Epithelial cell of alveolus of lung (primary cell): ENCODE results near the gene SRP54. TPM values are rescaled to one million over a fixed set of nuclear protein-coding genes. Genes with fewer than 3 reads are reported as not detected.

Source experiments
- total RNA-seq: library from RNA; depleted of rRNA; stranded (reverse); fragments of >200 nt; gene quantifications from 2 replicates; pipeline ENCODE4 v1.2.1, GENCODE V29; 2015

The SRP54 gene
- 48.8 and 68.9 TPM in 2 replicates for total RNA-seq

DNA sequence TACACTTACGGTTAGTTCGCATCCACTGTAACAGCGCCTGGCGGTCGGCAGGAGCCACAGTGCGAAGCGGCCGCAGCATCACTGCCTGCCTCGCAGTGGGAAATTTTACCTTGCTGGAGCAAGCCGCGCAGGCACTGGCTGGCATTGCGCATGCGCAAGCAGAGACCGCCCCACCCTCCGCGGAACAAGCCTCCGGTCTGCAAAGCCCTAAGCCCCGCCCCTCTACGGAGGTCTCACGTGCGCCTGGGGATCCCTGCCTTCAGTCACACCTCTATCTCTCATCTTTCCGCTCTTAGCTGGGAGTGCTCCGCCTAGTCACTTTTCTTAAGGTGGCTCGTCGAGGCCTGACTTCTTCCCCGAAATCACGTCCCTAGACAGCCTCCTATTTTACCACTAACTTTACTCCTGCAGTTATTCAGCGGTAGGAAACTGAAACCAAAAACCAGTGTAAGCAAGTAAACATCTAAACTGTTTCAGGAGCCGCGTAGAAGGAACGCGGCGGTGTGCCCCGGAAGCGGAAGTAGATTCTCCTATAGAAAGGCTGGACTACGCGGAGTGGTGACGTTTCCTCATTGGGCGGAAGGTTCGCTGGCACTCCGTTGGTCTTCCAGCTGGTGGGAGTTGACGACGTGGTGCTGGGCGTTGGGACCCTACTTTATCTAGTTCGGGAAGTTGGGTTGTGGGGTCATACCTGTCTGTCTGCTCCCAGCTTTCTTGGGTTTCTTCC is at the start of gene SRP54:
SRP54 (plus strand) TSS at position 572 of the 727 bp plus-strand sequence. CDS start 13,718 bp downstream, outside the sequence.

DNA sequence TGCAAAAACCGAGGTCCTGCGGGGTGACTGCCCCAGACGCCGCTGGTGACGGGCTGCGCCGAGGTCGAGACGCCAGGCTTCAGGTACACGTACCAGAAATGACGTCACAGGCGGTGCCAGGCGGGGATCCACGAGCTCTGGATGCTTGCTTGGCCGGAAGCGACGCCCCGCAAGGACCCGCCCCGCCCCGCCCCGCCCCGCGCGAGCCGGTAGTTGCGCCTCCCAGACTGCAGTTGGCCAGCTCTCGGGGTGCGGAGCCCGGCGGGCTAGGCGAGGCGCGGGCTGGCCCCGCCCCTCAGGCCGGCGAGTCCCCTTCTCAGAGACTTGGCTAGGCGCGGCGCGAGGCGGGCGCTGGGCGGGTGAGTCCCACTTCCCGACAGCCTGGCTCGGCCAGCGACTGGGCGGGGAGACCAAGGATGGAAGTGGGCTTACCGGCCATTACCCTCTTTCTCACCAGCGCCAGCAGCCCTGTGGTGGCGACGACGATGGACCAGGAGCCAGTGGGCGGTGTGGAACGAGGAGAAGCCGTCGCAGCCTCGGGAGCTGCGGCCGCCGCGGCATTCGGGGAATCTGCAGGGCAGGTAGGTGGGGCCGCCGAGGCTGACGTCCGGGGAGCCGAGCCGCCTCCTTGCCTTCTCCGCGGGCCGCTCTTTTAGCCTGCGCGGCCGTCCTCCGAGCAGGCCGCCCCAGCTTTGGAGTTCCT is 63.4 kb downstream of the SRP54 start, which contains the start of gene FAM177A1:
FAM177A1 (plus strand) TSS at position 225 of the 703 bp plus-strand sequence; CDS start at position 417, 192 bp downstream.

Other genes with a start within 250 kb of the SRP54 start
- gene BAZ1A, start 107.6 kb upstream of the SRP54 start, total RNA-seq, result 26.9 and 32.3 TPM in 2 replicates
- 11.4 and 37.8 TPM in 2 replicates for gene FAM177A1, start 63.3 kb downstream of the SRP54 start, total RNA-seq
- 22.1 and 28.1 TPM in 2 replicates for gene PPP2R3C, start 139.0 kb downstream of the SRP54 start, total RNA-seq
- gene PRORP, start 139.6 kb downstream of the SRP54 start, total RNA-seq, result 13.3 and 30.9 TPM in 2 replicates